NK-92 (cell line): ENCODE measurements around the gene DIPK2B.

Experiments used
- DNase-seq: peaks from one replicate; lab custom pipeline; 2025; ENCODE audit not compliant: unreplicated experiment; lab: John Stamatoyannopoulos, UW

The DIPK2B gene

DNA sequence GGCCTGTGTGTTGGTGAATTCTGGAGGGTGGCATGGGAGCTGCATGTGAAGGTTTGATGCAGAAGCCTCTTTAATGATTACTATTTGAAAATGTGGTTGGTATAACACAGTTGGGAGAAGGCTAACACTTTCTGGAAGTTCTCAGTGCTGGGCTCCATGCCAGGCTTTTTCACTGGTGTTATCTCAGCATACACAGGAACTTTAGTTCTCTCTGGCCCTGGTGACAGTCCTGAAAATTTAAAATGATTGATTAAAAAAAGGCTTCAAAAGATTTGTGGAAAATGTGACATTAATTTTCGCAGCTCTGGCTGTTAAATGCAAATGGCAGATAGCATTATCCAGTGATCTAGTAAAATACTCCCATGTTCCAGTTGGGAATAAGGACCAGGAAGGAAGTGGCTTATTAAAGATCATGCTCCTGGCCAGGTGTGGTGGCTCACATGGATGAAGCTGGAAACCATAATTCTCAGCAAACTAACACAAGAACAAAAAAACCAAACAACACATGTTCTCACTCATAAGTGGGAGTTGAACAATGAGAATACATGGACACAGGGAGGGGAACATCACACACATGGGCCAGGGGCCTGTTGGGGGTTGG is 36.6 kb downstream of the DIPK2B start:
- no peak for DNase-seq

DNA sequence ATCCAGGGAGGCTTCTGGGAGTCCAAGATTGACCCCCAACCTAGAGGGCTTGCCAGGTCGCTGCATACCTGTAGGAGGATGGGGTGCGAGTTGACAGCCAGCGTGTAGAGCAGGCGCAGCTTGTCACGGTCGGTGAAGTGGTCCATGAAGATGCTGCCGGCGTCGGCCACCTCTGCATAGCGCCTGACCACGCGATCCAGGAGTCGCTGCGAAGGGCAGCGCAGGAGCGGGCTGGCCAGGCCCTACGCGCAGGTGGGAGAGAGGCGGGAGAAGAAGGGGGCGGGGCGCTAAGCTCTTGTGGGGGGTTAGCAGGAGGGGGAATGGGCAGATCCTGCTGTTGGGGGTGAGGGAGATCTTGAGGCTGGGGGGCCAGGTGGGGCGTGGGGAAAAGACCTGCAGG is 43.0 kb downstream of the DIPK2B start:
- no peak for DNase-seq

GRCh38 chrX:45154462-45154861 is 46.2 kb downstream of the DIPK2B start:
- no peak for DNase-seq

GRCh38 chrX:45154033-45154360 is 46.7 kb downstream of the DIPK2B start:
- DNase-seq: no peak
